Mucosa of descending colon (tissue), 3 donors: ENCODE results near the gene FUT8. TPM values are rescaled to one million over a fixed set of nuclear protein-coding genes. Genes with fewer than 3 reads are reported as not detected.

Experiments used
- ATAC-seq: fragments of 200-7000 bp; cut with Tn5 transposase; one replicate; pipeline ENCODE4 v1.9.1; 2020; ENCODE audit warnings: mild to moderate bottlenecking, moderate library complexity
- DNase-seq, 3 donors: peaks; one replicate each; pipeline ENCODE4 v3.0.0-alpha.2; 2020
- H3K36me3 ChIP-seq: fragments of 200-600 bp; one replicate; pipeline ENCODE4 v1.8.0; 2021; ENCODE audit warnings: low read depth, mild to moderate bottlenecking
- H3K4me1 ChIP-seq: fragments of 200-600 bp; one replicate; pipeline ENCODE4 v1.8.0; 2021; ENCODE audit warnings: low read depth, mild to moderate bottlenecking
- H3K4me3 ChIP-seq: fragments of 200-600 bp; one replicate; pipeline ENCODE4 v1.8.0; 2021; ENCODE audit warnings: mild to moderate bottlenecking
- H3K9me3 ChIP-seq: fragments of 200-600 bp; one replicate; pipeline ENCODE4 v1.8.0; 2021; ENCODE audit warnings: mild to moderate bottlenecking
- CTCF ChIP-seq: fragments of 200-600 bp; IDR thresholded peaks from one replicate; pipeline ENCODE4 v1.8.0; 2022; ENCODE audit warnings: antibody characterized with exemption, mild to moderate bottlenecking
- intact Hi-C, 2 donors: fragments of 100-400 bp; cut with DNase I in 1 of 2; cut with micrococcal nuclease in 1 of 2; formaldehyde crosslinking; loops; one replicate each; pipeline versions ENCODE4 v1.11.0 to v1.11.1; 2022; cut with DNase I, micrococcal nuclease
- total RNA-seq, 3 donors: library from RNA; stranded (reverse); fragmentation: NEBNext Ultra II Directional in 2 of 3; extraction: Animal tissue kit (Norgen Biotek cat#: 25700) in 2 of 3; gene quantifications; one replicate each; pipeline versions ENCODE4 v1.2.1 to v1.2.4, GENCODE V29; 2021 to 2023
- donor health status: DM: no; HTN: no; CAD: no; lungs with moderate emphysema.
- donor health status: DM: no; HTN: no; CAD: no.
- donor health status: DM: no; HTN: yes; CAD: no.

Gene FUT8
- total RNA-seq, 3 donors from 2014 or later: 24.7 to 38.1 (median 32.2) TPM

- Histone ChIP-seq H3K36me3 (no peaks in the 10 kb centered on the region), H3K9me3 (no peaks in the 10 kb centered on the region), H3K4me1 (no peaks in the 10 kb centered on the region), H3K4me3 (no peak overlapping the region)
- intact Hi-C loops: no loop called here
- DNase-seq: no peak
- TF ChIP-seq CTCF: no peak
- no peak for ATAC-seq
Observed at GRCh38 chr14:65588426-65589140, 176.1 kb downstream of the FUT8 start.

- ATAC-seq (peak; percentile 99), DNase-seq (peak; percentile 69 to 75 (median 70))
- Histone ChIP-seq H3K36me3 (no peaks in the 10 kb centered on the region), H3K4me3 (no peak overlapping the region), H3K4me1 (peaks cover 4% of the 10 kb centered on the region), H3K9me3 (no peaks in the 10 kb centered on the region)
- intact Hi-C loops: no loop called here
- no peak for TF ChIP-seq CTCF
Observed at GRCh38 chr14:65594153-65594881, 181.8 kb downstream of the FUT8 start.

GRCh38 chr14:65594882-65595237, 182.3 kb downstream of the FUT8 start:
- H3K36me3 ChIP-seq: no peaks in the 10 kb centered on the region
- H3K4me3 ChIP-seq: no peak overlapping the region
- no peak for TF ChIP-seq CTCF
- no peak for DNase-seq
- no peak for ATAC-seq
- peaks cover 4% of the 10 kb centered on the region for H3K4me1 ChIP-seq
- intact Hi-C loops: no loop called here
- no peaks in the 10 kb centered on the region for H3K9me3 ChIP-seq

- TF ChIP-seq CTCF: no peak
- no peaks in the 10 kb centered on the region for H3K36me3 ChIP-seq
- no peak overlapping the region for H3K4me3 ChIP-seq
- intact Hi-C loops: no loop called here
- ATAC-seq (no peak), DNase-seq (no peak)
- H3K4me1 ChIP-seq: peaks cover under 1% of the 10 kb centered on the region
- no peaks in the 10 kb centered on the region for H3K9me3 ChIP-seq
Observed at GRCh38 chr14:65599375-65599774, 186.8 kb downstream of the FUT8 start.

GRCh38 chr14:65600742-65601141, 188.2 kb downstream of the FUT8 start:
- TF ChIP-seq CTCF: no peak
- Histone ChIP-seq H3K4me1 (no peaks in the 10 kb centered on the region), H3K9me3 (no peaks in the 10 kb centered on the region), H3K4me3 (no peak overlapping the region), H3K36me3 (no peaks in the 10 kb centered on the region)
- intact Hi-C loops: no loop called here
- ATAC-seq (no peak), DNase-seq (no peak)
